Trophoblast cell (in vitro differentiated cells and primary cell): ENCODE measurements around the gene PIK3R3. TPM values are rescaled to one million over a fixed set of nuclear protein-coding genes. Genes with fewer than 3 reads are reported as not detected.

Experiments
- DNase-seq, 2 donors: peaks; one replicate each; pipeline ENCODE4 v3.0.0-alpha.2; 2016
- H2AFZ ChIP-seq: 2 replicates; pipeline ENCODE4 v1.6.1; 2013; ENCODE audit warnings: low read length, moderate library complexity, mild to moderate bottlenecking; ENCODE audit not compliant: insufficient read depth, poor library complexity
- H2AK5ac ChIP-seq: 2 replicates; pipeline ENCODE4 v1.6.1; 2013; ENCODE audit warnings: mild to moderate bottlenecking, low read length
- H2BK120ac ChIP-seq: 2 replicates; pipeline ENCODE4 v1.6.1; 2013; ENCODE audit warnings: low read length, mild to moderate bottlenecking, moderate library complexity; ENCODE audit not compliant: insufficient read depth, poor library complexity
- H2BK12ac ChIP-seq: 2 replicates; pipeline ENCODE4 v1.6.1; 2013; ENCODE audit warnings: mild to moderate bottlenecking, low read length, moderate library complexity
- H2BK5ac ChIP-seq: 2 replicates; pipeline ENCODE4 v1.6.1; 2013; ENCODE audit warnings: low read length, low read depth, moderate library complexity, mild to moderate bottlenecking; ENCODE audit not compliant: poor library complexity
- H3K14ac ChIP-seq: 2 replicates; pipeline ENCODE4 v1.6.1; 2013; ENCODE audit warnings: mild to moderate bottlenecking, low read length
- H3K18ac ChIP-seq: 2 replicates; pipeline ENCODE4 v1.6.1; 2013; ENCODE audit warnings: mild to moderate bottlenecking, low read length
- H3K23ac ChIP-seq: 2 replicates; pipeline ENCODE4 v1.6.1; 2013; ENCODE audit warnings: low read length
- H3K27ac ChIP-seq: 2 replicates; pipeline ENCODE4 v1.5.1; 2013; ENCODE audit warnings: low read depth, mild to moderate bottlenecking, inconsistent platforms, low read length, moderate library complexity
- H3K27me3 ChIP-seq: 2 replicates; pipeline ENCODE4 v1.6.1; 2013; ENCODE audit warnings: inconsistent platforms, mild to moderate bottlenecking, low read length, moderate library complexity; ENCODE audit not compliant: insufficient read depth
- H3K36me3 ChIP-seq, 2 experiments: 1 replicate in 1 of 2; 2 replicates in 1 of 2; pipeline ENCODE4 v1.6.1; 2013; ENCODE audit warnings: low read length in 2 of 2, mild to moderate bottlenecking in 2 of 2, moderate library complexity in 1 of 2; ENCODE audit not compliant: insufficient read depth in 2 of 2, control insufficient read depth in 1 of 2
- H3K4ac ChIP-seq: 2 replicates; pipeline ENCODE4 v1.6.1; 2013; ENCODE audit warnings: low read depth, mild to moderate bottlenecking, low read length, moderate library complexity
- H3K4me1 ChIP-seq, 2 experiments: 1 replicate in 1 of 2; 2 replicates in 1 of 2; pipeline ENCODE4 v1.6.1; 2013; ENCODE audit warnings: low read length in 2 of 2, mild to moderate bottlenecking in 2 of 2, moderate library complexity in 1 of 2; ENCODE audit not compliant: insufficient read depth in 2 of 2, control insufficient read depth in 1 of 2
- H3K4me2 ChIP-seq: 2 replicates; pipeline ENCODE4 v1.6.1; 2013; ENCODE audit warnings: inconsistent platforms, mild to moderate bottlenecking, low read length, moderate library complexity
- H3K4me3 ChIP-seq: 2 replicates; pipeline ENCODE4 v1.5.1; 2013; ENCODE audit warnings: mild to moderate bottlenecking, low read depth, low read length, inconsistent platforms
- H3K79me1 ChIP-seq: one replicate; pipeline ENCODE4 v1.6.1; 2013; ENCODE audit warnings: low read length
- H3K79me2 ChIP-seq: 2 replicates; pipeline ENCODE4 v1.6.1; 2013; ENCODE audit warnings: low read length, mild to moderate bottlenecking; ENCODE audit not compliant: control insufficient read depth, insufficient read depth, poor library complexity
- H3K9ac ChIP-seq: 2 replicates; pipeline ENCODE4 v1.6.1; 2013; ENCODE audit warnings: mild to moderate bottlenecking, low read length
- H3K9me3 ChIP-seq: 2 replicates; pipeline ENCODE4 v1.6.1; 2013; ENCODE audit warnings: low read depth, mild to moderate bottlenecking, control low read depth, inconsistent platforms, low read length; ENCODE audit not compliant: insufficient read depth
- H4K12ac ChIP-seq: 2 replicates; pipeline ENCODE4 v1.6.1; 2013; ENCODE audit warnings: low read depth, mild to moderate bottlenecking, low read length, moderate library complexity
- H4K8ac ChIP-seq: 2 replicates; pipeline ENCODE4 v1.6.1; 2013; ENCODE audit warnings: low read depth, mild to moderate bottlenecking, low read length, moderate library complexity
- H4K91ac ChIP-seq: one replicate; pipeline ENCODE4 v1.6.1; 2013; ENCODE audit warnings: low read depth, mild to moderate bottlenecking, low read length, moderate library complexity
- WGBS: extraction: QIAGEN DNeasy Blood & Tissue Kit; methylation state at CpG from one replicate; pipeline ENCODE4 v1.1.7; 2013; ENCODE audit warnings: missing lambda C conversion rate; ENCODE audit not compliant: insufficient read length, insufficient coverage; ENCODE audit errors: extremely low coverage; 5-methylcytosine and 5-hydroxymethylcytosine counted together
- polyA plus RNA-seq: library from polyadenylated mRNA; stranded (reverse); fragments of 200-250 nt; gene quantifications from 2 replicates; pipeline ENCODE4 v1.2.3, GENCODE V29; 2013

Gene PIK3R3
- 5.2 and 5.6 TPM in 2 replicates for polyA plus RNA-seq

DNA sequence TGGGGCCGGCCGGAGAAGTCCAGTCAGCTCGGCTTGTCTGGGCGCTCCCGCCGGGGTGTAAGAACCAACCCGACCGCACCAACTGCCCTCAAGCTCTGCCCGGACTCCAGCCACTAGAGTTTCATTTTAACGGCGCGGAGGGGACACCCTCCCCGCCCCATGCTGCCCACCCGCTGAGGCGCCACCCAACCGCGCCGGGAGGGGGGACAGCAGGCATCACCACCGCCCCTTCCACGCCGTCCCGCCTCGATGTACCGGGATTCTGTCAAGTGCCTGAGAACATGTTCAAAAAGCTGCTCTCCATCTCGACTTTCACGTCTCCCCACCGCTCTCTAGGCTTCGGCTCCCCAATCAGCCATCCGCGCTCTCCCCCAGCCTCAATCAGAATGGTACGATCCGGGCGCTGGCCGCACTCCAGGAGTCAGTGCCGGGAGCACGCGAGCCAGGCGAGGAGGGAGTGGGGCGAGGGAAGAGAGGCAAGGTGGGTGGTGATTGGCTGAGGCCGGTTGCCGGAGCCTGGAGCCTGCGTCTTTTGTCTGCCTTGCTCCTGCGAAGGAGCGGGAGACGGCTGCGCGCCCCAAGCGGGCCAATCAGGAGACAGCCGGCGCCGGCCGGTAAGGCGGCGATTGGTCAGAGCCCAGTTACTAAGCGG, at the start of gene PIK3R3:
PIK3R3 (minus strand) TSS at position 101 of the 652 bp plus-strand sequence. CDS start 677 bp downstream, outside the sequence.
- Histone ChIP-seq H2BK12ac (peak within 1 kb of the TSS; percentile 42), H2BK5ac (peak within 1 kb of the TSS; percentile 88), H4K91ac (peak within 1 kb of the TSS; percentile 92), H3K36me3 (no peaks in the 10 kb centered on the region), H2AK5ac (no peak within 1 kb of the TSS), H3K27ac (peak within 1 kb of the TSS; percentile 95), H4K12ac (peak within 1 kb of the TSS; percentile 68), H3K4me1 (peaks cover 0 to 4% of the 10 kb centered on the region in 2 experiments), H3K4me3 (peak within 1 kb of the TSS; percentile 74), H4K8ac (peak within 1 kb of the TSS; percentile 81), H2AFZ (peak within 1 kb of the TSS; percentile 77), H3K79me2 (peaks cover 3% of the 10 kb centered on the region), H3K27me3 (no peaks in the 10 kb centered on the region), H3K23ac (no peak within 1 kb of the TSS), H3K4me2 (peak within 1 kb of the TSS; percentile 89), H2BK120ac (peak within 1 kb of the TSS; percentile 82), H3K79me1 (peaks cover 11% of the 10 kb centered on the region), H3K4ac (peak within 1 kb of the TSS; percentile 24), H3K9ac (peak within 1 kb of the TSS; percentile 86), H3K18ac (peak within 1 kb of the TSS; percentile 58), H3K9me3 (no peaks in the 10 kb centered on the region), H3K14ac (peak within 1 kb of the TSS; percentile 62)
- WGBS = no CpG with 5 or more reads among the region's 55 CpGs
- DNase-seq = peak; percentile 99

DNA sequence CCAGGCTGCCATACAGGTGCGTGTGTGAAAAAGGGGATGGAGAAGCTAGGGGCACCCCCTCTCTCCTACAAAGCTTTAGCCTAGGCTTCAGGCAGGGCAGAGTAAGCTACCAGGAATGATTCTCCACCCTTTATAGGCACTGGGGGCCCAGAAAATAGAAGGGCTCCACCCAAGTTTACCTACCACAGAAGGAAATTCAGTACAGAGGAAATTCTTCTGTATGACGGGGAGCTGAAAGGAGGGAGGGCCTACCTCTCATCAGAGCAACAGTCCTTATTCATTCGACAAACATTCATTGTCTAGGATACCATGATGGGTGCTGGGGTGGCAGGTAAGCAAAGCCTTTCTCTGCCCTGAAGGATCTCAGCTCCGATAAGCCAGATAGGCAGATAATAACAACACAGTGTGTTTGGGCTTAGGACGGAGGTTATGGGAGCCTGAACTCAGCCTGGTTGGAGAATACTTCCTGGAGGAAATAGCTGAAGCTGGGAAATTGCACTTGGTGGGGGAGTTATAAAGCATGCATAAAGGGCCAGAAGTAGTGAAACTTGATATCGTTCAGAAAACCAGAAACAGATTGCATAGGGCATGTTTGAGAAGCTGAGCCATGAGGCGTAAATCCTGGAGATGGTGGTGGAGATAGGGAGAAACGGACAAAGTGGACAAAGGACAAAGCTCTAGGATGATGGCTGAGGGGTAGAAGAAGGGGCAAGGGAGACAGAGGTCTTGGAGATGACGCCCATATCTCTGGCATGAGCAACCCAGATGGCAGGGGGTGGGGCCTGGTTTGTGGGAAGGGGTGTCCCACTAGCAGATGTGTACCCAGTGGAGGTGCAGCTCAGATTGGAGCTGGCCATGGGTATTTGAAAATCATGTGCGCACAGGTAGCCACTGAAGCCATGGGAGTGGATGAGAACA, 49.2 kb upstream of the PIK3R3 start:
- Histone ChIP-seq H2AFZ (no peak overlapping the region), H3K79me1 (no peaks in the 10 kb centered on the region), H2BK12ac (no peak overlapping the region), H2BK5ac (no peak overlapping the region), H4K8ac (no peak overlapping the region), H3K27ac (no peak overlapping the region), H4K91ac (no peak overlapping the region), H3K79me2 (no peaks in the 10 kb centered on the region), H3K14ac (no peak overlapping the region), H3K36me3 (peaks cover 0 to 5% of the 10 kb centered on the region in 2 experiments), H3K27me3 (no peaks in the 10 kb centered on the region), H4K12ac (no peak overlapping the region), H3K23ac (no peak overlapping the region), H3K9ac (no peak overlapping the region), H3K4me2 (no peak overlapping the region), H3K18ac (no peak overlapping the region), H2BK120ac (no peak overlapping the region), H3K4ac (no peak overlapping the region), H3K9me3 (no peaks in the 10 kb centered on the region), H2AK5ac (no peak overlapping the region), H3K4me1 (peaks cover 8 to 11% of the 10 kb centered on the region in 2 experiments), H3K4me3 (no peak overlapping the region)
- peak; percentile 46 to 67 for DNase-seq
- WGBS = no CpG with 5 or more reads among the region's 10 CpGs

DNA sequence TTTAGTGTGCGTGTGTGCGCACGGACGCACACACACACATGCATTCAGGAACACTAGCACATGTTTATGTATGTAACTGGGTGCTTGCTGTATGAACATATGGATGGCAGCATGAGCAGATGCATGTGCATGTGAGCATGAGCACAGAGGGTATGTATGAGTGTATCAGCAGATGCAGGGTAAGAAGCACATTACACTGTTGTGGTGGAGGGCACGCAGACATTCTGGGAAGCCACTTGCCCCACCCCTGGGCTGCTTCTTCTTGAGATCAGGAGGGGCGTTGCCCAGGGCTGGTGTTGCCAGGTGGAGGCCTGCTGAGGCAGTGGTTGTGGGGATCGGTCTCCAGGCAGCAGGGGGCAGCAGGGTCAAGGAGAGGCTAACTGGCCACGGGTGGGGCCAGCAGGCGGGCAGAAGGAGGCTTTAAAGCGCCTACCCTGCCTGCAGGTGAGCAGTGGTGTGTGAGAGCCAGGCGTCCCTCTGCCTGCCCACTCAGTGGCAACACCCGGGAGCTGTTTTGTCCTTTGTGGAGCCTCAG, 47.7 kb upstream of the PIK3R3 start:
- Histone ChIP-seq H3K4me2 (no peak overlapping the region), H3K14ac (no peak overlapping the region), H3K4ac (no peak overlapping the region), H3K79me1 (no peaks in the 10 kb centered on the region), H3K27ac (no peak overlapping the region), H3K18ac (no peak overlapping the region), H2BK5ac (no peak overlapping the region), H3K27me3 (no peaks in the 10 kb centered on the region), H4K8ac (no peak overlapping the region), H3K4me3 (no peak overlapping the region), H3K36me3 (no peaks in the 10 kb centered on the region), H2AFZ (no peak overlapping the region), H2AK5ac (no peak overlapping the region), H2BK12ac (no peak overlapping the region), H3K9ac (no peak overlapping the region), H3K4me1 (peaks cover 8 to 11% of the 10 kb centered on the region in 2 experiments), H4K91ac (no peak overlapping the region), H3K79me2 (no peaks in the 10 kb centered on the region), H4K12ac (no peak overlapping the region), H3K9me3 (no peaks in the 10 kb centered on the region), H2BK120ac (no peak overlapping the region), H3K23ac (no peak overlapping the region)
- DNase-seq = peak; percentile 23 to 62
- no CpG with 5 or more reads among the region's 12 CpGs for WGBS
